Activated CD8-positive, alpha-beta T cell treated with anti-CD3 and anti-CD28 coated beads for 36 hours (primary cell): Measurements from ENCODE around the gene LRRC63. TPM values are rescaled to one million over a fixed set of nuclear protein-coding genes. Genes with fewer than 3 reads are reported as not detected.

Experiments used
- ATAC-seq: fragments of 200-7000 bp; cut with Tn5 transposase; one replicate; pipeline ENCODE4 v1.10.0; 2021; ENCODE audit warnings: mild to moderate bottlenecking, moderate library complexity
- CTCF ChIA-PET: fragments of 350-600 bp; sonication (Branson Sonifier 250); formaldehyde crosslinking; loops from one replicate; lab custom pipeline; 2021; ENCODE audit warnings: antibody characterized with exemption; lab: Charles Lee
- POLR2A ChIA-PET: fragments of 350-600 bp; sonication (Branson Sonifier 250); formaldehyde crosslinking; loops from one replicate; lab custom pipeline; 2021; ENCODE audit warnings: antibody characterized with exemption; lab: Charles Lee
- DNase-seq: peaks from one replicate; pipeline ENCODE4 v3.0.0-alpha.2; 2020
- H3K27ac Mint-ChIP-seq: one replicate; pipeline ENCODE4 v1.8.0; 2021; ENCODE audit warnings: mild to moderate bottlenecking, mixed read lengths
- H3K27me3 Mint-ChIP-seq: one replicate; pipeline ENCODE4 v1.8.0; 2021; ENCODE audit warnings: mixed read lengths
- H3K36me3 Mint-ChIP-seq: one replicate; pipeline ENCODE4 v1.8.0; 2021; ENCODE audit warnings: low read depth, mixed read lengths
- H3K4me1 Mint-ChIP-seq: one replicate; pipeline ENCODE4 v1.8.0; 2021; ENCODE audit warnings: low read depth, mixed read lengths
- H3K4me3 Mint-ChIP-seq: one replicate; pipeline ENCODE4 v1.8.0; 2021; ENCODE audit warnings: mild to moderate bottlenecking, moderate library complexity, mixed read lengths
- H3K9me3 Mint-ChIP-seq: one replicate; pipeline ENCODE4 v1.8.0; 2021; ENCODE audit warnings: mixed read lengths
- intact Hi-C: fragments of 100-400 bp; cut with micrococcal nuclease; formaldehyde crosslinking; loops from one replicate; pipeline ENCODE4 v1.10.0; 2022
- total RNA-seq, 2 experiments: library from RNA; stranded (reverse); gene quantifications; one replicate each; pipeline ENCODE4 v1.2.3, GENCODE V29; 2021
- TF ChIP-seq, protein P1 (sequence below): fragments of 200-600 bp; IDR thresholded peaks from one replicate; pipeline ENCODE4 v1.8.0; 2022; ENCODE audit warnings: antibody characterized with exemption, mild to moderate bottlenecking

Gene LRRC63
- total RNA-seq, 2 experiments from 2014 or later = 0.47 to 0.59 TPM

DNA sequence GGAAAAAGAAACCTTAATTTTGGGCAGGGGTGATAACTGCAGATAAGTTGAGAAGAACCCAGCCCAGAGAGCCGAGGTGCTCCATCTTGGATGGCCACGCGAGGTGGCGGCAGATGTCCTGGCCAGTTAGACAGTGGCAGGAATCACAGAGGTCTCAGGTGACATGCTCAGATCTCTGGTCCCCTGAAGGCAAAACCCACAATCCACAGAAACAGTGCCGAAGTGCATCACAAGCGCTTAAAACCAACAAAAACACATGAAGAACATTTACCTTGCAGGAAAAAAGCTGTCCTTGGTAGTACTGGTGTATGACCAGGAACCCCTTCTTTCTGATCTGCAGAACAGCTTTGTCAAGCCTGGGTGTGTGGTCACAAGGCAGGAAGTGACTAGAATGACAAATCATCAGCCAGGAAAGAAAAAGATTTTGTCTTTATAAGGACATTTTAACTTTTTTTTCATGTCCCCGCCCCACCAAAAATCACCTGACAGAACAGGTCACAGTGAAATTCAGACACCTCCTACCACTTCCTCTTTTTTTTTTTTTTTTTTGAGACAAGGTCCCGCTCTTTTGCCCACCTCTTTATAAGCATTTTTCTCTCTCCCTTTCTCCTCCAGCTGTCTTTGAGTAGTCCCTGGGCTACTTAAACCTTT is 29.8 kb upstream of the LRRC63 start, which contains the start of gene LCP1:
LCP1 (minus strand) TSS at position 338 of the 651 bp plus-strand sequence. CDS start 22,515 bp downstream, outside the sequence.
- H3K9me3 Mint-ChIP-seq = no peaks in the 10 kb centered on the region
- H3K4me3 Mint-ChIP-seq = peak within 1 kb of the TSS; percentile 99
- TF ChIP-seq, protein P1, sequence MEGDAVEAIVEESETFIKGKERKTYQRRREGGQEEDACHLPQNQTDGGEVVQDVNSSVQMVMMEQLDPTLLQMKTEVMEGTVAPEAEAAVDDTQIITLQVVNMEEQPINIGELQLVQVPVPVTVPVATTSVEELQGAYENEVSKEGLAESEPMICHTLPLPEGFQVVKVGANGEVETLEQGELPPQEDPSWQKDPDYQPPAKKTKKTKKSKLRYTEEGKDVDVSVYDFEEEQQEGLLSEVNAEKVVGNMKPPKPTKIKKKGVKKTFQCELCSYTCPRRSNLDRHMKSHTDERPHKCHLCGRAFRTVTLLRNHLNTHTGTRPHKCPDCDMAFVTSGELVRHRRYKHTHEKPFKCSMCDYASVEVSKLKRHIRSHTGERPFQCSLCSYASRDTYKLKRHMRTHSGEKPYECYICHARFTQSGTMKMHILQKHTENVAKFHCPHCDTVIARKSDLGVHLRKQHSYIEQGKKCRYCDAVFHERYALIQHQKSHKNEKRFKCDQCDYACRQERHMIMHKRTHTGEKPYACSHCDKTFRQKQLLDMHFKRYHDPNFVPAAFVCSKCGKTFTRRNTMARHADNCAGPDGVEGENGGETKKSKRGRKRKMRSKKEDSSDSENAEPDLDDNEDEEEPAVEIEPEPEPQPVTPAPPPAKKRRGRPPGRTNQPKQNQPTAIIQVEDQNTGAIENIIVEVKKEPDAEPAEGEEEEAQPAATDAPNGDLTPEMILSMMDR = no peak
- peak; percentile 93 for DNase-seq
- peaks cover 44% of the 10 kb centered on the region for H3K36me3 Mint-ChIP-seq
- intact Hi-C loops = loop anchor here (2.0 to 5.0 kb wide), 2 partner anchors 17 to 105 kb away; no protein-coding TSS in a partner anchor
- ChIA-PET CTCF (interaction anchor here (1.1 to 2.5 kb wide), 4 partner anchors 9 to 22 kb away, joined by 3 to 17 read pairs (median 8); no protein-coding TSS in a partner anchor), POLR2A (interaction anchor here (0.6 to 8.7 kb wide), 11 partner anchors 12 to 407 kb away, joined by 3 to 137 read pairs (median 4); no protein-coding TSS in a partner anchor)
- peaks cover 3% of the 10 kb centered on the region for H3K27me3 Mint-ChIP-seq
- ATAC-seq = peak; percentile 72
- peak within 1 kb of the TSS; percentile 99 for H3K27ac Mint-ChIP-seq
- peaks cover 44% of the 10 kb centered on the region for H3K4me1 Mint-ChIP-seq

DNA sequence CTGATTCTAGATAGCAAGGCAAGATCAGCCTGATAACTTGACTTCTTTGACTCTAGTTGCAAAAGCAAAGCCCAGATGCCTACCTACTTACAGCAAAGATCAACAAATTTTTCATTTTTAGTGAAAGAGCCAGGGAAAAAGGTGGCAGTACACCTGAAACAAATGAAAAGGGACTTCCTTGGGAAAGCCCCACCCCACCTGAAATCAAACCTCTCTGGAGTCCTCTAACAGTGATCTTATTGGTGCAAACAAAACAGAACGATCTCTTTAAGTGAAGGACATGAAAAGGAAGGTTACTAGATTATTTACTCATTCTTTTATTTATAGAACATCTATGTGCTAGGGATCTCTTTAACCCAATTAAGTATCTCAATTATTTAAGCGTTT is 29.2 kb upstream of the LRRC63 start:
- TF ChIP-seq, protein P1 = no peak
- no peaks in the 10 kb centered on the region for H3K9me3 Mint-ChIP-seq
- intact Hi-C loops = loop anchor here (2.0 to 5.0 kb wide), 2 partner anchors 18 to 105 kb away; no protein-coding TSS in a partner anchor
- peaks cover 45% of the 10 kb centered on the region for H3K4me1 Mint-ChIP-seq
- ATAC-seq (no peak), DNase-seq (peak; percentile 34)
- ChIA-PET CTCF (interaction anchor here (0.9 to 2.5 kb wide), 6 partner anchors 10 to 22 kb away, joined by 3 to 17 read pairs (median 6); no protein-coding TSS in a partner anchor), POLR2A (interaction anchor here (0.7 to 8.7 kb wide), 9 partner anchors 13 to 407 kb away, joined by 3 to 137 read pairs (median 4); no protein-coding TSS in a partner anchor)
- H3K36me3 Mint-ChIP-seq = peaks cover 39% of the 10 kb centered on the region
- peaks cover 3% of the 10 kb centered on the region for H3K27me3 Mint-ChIP-seq
- peak overlapping the region; percentile 99 for H3K4me3 Mint-ChIP-seq
- peak overlapping the region; percentile 99 for H3K27ac Mint-ChIP-seq

DNA sequence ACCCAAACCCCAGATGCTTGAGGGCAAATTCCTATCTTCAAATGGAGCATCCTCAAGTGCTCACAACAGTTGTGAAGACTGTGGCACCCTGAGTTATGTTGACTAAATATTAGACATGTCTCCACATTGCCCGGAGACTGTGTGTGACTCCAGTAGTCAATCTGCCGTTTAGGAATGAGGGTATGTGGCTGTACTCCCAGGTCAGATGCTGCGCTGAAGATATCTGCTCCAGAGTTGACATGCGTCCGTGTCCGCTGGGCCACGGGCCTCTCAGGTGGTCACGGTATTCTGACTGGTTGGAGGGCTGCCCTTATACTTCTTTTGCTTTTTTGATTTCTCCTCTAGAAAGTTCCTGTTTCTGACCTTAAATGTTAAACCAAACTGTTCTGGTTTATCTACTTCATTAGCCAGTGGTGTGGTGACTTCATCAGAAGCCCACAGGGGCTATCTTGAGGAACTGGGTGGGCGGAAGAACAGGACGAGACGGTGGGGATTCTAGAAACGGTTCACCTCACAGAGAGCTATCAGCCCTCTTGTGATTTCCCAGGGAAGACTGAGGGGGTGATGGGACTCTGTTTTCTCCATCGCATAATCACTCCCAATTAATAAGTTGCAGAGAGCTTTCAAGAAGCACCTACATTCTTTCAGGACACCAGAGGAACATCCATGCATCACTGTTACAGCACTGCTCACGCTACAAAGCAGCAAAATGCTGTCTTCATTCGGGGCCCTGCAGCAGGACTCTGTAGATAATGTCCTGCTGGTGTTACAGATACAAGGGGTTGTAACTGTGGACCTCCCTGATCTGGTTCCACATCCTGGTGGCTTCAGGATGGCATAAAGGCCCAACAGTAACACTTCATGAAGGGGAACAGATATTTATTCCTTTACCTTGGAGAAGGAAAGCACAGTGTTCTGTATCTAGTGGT is 28.4 kb upstream of the LRRC63 start:
- ATAC-seq = no peak
- Mint-ChIP-seq H3K27ac (peak overlapping the region; percentile 99), H3K4me3 (peak overlapping the region; percentile 99), H3K27me3 (peaks cover 3% of the 10 kb centered on the region), H3K36me3 (peaks cover 31% of the 10 kb centered on the region), H3K4me1 (peaks cover 39% of the 10 kb centered on the region), H3K9me3 (no peaks in the 10 kb centered on the region)
- CTCF ChIA-PET = interaction anchor here (0.9 to 2.5 kb wide), 7 partner anchors 10 to 23 kb away, joined by 3 to 17 read pairs (median 5); no protein-coding TSS in a partner anchor
- intact Hi-C loops = loop anchor here (2.0 to 5.0 kb wide), 2 partner anchors 18 to 104 kb away; no protein-coding TSS in a partner anchor
- peak; percentile 55 for DNase-seq
- POLR2A ChIA-PET = interaction anchor here (0.9 to 8.7 kb wide), 5 partner anchors 9 to 113 kb away, joined by 3 to 137 read pairs (median 4); no protein-coding TSS in a partner anchor
- TF ChIP-seq, protein P1 = no peak

DNA sequence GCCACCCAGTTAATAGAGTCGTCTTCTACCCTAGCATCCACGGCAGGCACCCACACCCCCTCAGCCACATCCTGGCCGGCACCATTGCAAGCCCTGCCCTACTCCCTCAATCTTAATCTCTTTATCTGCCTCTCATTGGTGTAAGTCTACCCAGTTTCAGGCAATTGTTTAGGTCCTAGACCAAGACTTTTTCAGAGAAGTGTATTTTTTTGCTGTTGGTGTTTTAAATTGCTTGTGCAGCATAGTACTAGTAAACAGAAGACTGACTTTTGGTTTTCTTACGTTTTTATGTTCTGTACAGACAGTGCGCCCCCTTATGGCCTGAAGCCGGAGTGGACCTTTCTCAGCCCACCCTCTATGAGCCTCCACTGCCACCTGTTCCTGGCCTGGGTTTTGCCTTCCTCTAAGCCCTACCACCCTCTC is 27.4 kb upstream of the LRRC63 start:
- Mint-ChIP-seq H3K4me3 (peak overlapping the region; percentile 99), H3K27me3 (peaks cover 3% of the 10 kb centered on the region), H3K4me1 (peaks cover 37% of the 10 kb centered on the region), H3K36me3 (peaks cover 22% of the 10 kb centered on the region), H3K27ac (peak overlapping the region; percentile 99), H3K9me3 (no peaks in the 10 kb centered on the region)
- peak; percentile 59 for ATAC-seq
- TF ChIP-seq, protein P1 = peak; percentile 72
- peak; percentile 91 for DNase-seq
- POLR2A ChIA-PET = no interaction called here
- CTCF ChIA-PET = interaction anchor here (1.5 to 5.4 kb wide), 3 partner anchors 10 to 24 kb away, joined by 9 to 18 read pairs (median 16); no protein-coding TSS in a partner anchor
- intact Hi-C loops = loop anchor here (5.0 kb wide), 1 partner anchor 103 kb away; no protein-coding TSS in a partner anchor
